Suppressor macrophage (primary cell): ENCODE measurements around the gene CDC42EP1.
A peak's percentile ranks its signal among the peaks of the same experiment; 100 is the strongest.
"Not testable (repeated sequence)": the region's sequence is repeated elsewhere in the genome, so short reads cannot be mapped to it uniquely, and the experiment has no call there.

Experiments
- DNase-seq, 4 experiments: peaks; one replicate each; pipeline ENCODE4 v3.0.0-alpha.2; 2020 to 2022
- total RNA-seq, 17 experiments: gene quantifications; one replicate each; lab custom pipeline; 2026; ENCODE audit warnings: mixed read lengths in 6 of 17, inconsistent platforms in 3 of 17; lab: John Stamatoyannopoulos, UW

The CDC42EP1 gene
- total RNA-seq: 0.33 to 7.4 (median 2.2) reads per million in 17 experiments

GRCh38 chr22:37559901-37560607 lies at the start of gene CDC42EP1:
TSS of gene CDC42EP1 (plus strand) at chr22:37560480. CDS start at chr22:37566350, 5,870 bp downstream.
- peak in 2 of 4 experiments; percentile 43 to 57 for DNase-seq

- DNase-seq: no peak
Observed at GRCh38 chr22:37511395-37512104, 48.7 kb upstream of the CDC42EP1 start.

DNA sequence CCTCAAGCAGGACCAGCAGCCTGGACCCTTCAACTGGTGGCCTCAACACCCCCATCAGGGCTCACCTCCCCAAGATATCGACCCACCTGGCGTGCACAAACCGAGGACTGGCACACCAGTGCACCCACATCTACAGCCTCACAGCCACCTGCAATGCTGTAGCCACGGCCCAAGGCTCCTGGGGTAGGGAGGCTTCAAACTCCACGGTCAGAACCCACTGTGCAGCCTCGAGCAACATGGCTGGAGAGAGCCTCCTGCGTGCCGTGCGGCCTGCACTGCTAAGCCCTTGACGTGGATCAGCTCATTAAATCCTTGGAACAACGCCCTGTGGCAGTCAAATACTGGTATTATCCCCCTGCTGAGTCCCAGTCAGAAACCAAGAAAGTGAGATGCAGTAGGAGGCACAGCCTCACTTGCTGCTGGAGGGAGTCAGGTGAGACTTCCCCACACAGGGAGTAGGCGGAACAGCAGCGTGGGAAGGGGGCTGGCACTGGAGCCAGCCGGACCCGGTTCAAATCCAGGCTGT lies 45.7 kb upstream of the CDC42EP1 start:
- DNase-seq: no peak

- DNase-seq: no peak
Observed at GRCh38 chr22:37515901-37516300, 44.4 kb upstream of the CDC42EP1 start.

GRCh38 chr22:37516456-37516855 lies 43.8 kb upstream of the CDC42EP1 start:
- no peak for DNase-seq

GRCh38 chr22:37517826-37518450 lies 42.3 kb upstream of the CDC42EP1 start:
- no peak for DNase-seq

GRCh38 chr22:37518509-37519267 lies 41.6 kb upstream of the CDC42EP1 start:
- no peak for DNase-seq

DNA sequence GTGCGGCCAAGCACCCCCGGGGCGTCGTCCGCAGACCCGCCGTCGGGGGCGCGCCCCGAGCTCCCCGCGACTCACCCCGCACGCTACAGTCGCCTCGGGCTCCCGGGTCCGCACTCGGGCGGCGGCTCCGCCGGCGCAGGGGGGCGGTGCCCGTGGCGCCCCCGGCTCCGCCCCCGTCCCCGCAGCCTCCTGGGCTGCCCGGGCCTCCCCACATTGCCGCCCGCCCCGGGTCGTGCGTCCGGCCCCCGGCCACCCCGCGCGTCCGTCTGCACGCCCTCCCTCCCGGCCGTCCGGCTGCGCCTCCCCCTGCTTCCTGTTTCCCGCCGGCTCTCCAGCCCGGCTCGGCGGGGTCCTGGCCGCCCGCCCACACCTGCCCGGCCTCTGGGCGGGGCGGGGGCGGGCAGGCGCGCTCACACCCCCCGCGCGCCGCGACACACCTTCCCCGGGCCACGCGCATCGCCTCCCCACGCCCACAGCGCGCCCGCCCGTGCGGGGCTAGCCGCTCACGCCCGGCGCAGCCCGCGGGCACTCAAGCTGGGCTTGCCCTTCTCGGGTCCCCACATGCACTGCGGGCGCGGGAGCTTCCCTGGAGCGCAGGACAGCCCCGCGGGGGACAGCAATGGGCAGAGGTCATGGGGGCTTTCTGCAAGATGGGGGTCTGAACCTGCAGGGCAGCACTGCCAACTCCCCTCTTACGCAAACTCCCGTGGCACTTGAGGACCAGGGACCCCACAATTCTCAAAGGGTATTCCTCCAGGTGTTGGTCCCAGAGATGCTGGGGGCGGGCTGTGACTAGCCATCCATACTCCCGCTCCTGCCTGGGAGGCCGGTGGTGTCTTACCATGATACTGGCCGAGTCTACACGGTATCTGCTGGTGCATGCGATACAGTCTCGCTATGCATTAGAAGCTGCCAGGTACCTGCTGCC lies 40.7 kb upstream of the CDC42EP1 start, which contains the start of gene CARD10:
Gene CARD10, minus strand, starts transcription at position 148 of the 928 bp plus-strand sequence. CDS start 215 bp downstream, outside the sequence.
- peak in 3 of 4 experiments; percentile 22 to 65 (median 45) for DNase-seq

DNA sequence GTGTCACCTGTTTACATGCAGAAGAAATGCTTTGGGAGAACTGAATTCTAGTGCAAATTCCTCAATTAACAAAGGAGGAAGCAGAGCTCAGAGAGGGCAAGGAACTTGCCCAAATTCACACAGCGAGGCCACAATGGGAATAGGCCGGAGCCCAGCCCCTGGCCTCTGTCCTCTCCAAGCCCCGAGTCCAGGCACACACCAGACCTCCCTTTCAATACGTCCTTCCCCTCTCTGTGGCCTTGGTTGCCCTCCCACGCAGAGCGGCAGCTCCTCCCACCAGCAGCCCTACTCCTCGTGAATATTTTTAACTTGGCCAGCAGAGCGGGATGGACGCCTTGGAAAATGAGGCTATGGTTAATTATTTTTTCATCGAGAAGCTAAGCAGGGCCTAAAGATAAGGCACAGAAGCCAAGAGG lies 39.5 kb upstream of the CDC42EP1 start:
- no peak for DNase-seq

GRCh38 chr22:37521236-37521739 lies 39.0 kb upstream of the CDC42EP1 start:
- no peak for DNase-seq

DNA sequence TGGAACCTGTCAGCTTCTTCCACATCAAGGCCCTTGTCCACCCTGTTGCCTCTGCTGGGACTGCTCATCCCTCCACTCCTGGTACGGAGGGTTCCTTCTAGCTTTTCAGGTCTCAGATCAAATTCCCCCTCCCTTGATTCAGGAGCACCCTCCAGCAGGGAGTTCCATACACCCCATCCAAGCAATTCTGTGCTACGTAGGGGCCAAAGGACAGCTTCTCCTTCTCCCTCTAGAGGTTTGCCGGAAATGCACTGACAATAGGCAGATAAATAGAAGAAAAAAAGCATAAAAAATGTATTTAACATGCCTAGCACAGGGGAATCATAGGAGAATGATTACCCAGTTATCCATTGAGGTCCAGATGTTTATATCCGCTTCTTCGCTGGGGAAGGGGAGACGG lies 37.8 kb upstream of the CDC42EP1 start:
- no peak for DNase-seq

DNA sequence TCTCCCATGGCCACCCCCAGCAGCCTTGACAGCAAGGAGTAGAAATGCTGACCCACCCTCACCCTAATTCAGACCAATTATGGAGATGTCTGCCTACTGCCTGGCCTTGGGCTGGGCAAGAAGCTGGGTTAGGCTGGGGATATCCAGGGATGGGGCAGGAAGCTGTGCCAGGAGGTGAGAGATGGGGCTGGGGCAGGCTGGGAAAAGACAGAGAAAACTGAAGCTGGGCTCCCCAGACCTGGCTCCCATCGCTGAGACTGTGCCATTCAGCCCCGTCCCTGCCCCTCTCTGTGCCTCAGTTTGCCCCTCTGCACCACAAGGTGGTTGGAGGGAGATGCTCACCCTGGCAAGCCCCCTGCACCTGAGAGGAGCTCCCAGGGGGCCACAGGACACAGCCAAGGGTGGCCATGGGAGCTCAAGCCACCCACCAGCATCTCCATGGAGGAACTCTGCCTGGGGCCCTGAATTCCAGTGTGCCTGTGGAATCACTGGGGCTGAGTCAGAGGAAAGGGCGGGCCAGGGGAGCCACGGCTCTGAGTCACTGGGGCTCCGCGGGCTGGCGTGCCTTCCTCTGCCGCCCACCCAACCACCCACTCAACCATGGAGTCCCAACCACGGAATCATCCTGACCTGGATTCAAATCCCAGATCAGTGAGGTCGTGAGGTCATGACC lies 35.1 kb upstream of the CDC42EP1 start:
- peak; percentile 64 to 85 (median 74) for DNase-seq

DNA sequence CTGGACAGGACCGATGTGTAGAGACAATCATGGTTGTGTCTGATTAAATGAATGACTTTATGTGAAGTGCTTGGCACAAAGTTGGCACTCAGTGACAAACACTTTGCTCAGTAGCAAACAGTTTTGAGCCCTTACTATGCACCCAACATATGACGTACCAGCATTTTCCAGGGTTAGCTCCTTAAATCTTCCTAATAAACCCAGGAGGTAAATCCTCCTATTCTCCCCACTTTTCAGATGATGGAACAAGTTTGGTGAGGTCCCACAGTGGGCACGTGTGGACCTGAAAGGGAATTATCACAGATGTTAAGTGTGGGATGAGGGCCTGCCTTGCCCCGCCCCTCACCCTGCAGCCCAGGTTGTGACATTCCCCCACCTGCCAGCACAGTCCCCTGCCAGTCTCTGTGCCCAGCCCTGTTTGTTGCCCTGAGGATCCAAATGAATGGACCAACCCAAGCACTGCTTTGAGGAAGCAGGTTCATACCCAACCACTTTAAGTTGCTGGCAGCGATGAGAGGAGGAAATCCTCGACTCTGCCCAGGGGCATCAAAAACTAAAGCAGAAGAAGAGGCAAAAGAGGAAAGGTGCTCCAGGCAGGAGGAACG lies 34.4 kb upstream of the CDC42EP1 start:
- peak in 3 of 4 experiments; percentile 20 to 30 (median 23) for DNase-seq

DNA sequence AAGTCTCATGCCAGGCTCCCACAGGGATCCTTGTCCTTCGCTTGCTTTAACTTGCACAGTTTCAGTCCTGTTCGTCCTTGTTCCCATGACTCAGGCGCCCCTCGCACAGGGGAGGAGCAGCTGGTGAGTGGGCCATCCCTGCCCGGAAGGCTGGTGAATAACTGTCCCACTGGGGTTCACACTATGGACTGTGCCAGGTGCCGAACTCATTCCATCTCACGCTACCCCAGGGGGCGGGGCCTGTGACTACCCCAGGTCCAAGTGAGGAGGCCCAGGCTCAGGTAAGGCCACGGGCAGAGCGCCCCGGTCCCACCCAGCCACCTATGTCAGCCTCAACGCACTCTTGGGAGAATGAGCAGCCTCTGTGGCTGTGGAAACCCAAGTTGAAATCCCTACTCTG lies 33.9 kb upstream of the CDC42EP1 start:
- DNase-seq: no peak

DNA sequence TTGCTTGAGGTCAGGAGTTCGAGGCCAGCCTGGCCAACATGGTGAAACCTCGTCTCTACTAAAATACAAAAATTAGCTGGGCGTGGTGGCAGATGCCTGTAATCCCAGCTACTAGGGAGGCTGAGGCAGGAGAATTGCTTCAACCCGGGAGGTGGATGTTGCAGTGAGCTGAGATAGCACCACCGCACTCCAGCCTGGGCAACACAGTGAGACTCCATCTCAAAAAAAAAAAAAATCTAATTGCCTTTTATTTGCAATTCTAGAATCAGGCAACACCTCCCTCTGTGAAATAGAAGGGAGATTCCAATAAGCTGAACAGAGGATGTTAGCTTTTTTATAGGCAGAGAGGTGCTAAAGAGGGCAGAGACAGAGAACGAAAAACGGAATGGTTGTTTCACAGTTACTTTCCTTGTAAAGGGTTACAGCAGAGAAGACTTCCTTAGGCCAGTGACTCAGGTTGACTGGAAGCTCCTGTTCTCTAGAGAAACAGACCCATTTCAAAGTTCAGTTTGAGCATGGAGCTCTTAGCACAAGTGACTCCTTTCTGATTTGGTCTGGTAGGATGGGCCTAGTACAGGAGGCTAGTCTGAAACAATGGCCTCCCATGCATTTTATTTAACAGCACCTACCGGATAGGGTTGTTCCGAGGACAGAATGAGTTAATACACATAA lies 33.1 kb upstream of the CDC42EP1 start:
- DNase-seq: not testable (repeated sequence)

DNA sequence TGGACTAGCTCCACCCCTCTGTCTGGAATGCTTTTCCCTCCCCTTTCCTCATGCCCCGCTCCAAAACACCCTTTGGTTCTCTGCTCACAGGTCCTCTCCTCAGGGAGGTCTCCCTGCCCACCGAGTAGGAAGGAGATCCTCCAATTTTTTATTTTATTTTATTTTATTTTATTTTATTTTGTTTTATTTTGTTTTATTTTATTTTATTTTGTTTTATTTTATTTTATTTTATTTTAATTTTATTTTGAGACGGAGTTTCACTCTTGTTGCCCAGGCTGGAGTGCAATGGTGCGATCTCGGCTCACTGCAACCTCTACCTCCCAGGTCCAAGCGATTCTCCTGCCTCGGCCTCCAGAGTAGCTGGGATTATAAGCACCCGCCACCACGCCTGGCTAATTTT lies 32.3 kb upstream of the CDC42EP1 start:
- not testable (repeated sequence) for DNase-seq

- peak; percentile 24 to 56 (median 52) for DNase-seq
Observed at GRCh38 chr22:37529652-37530345, 30.5 kb upstream of the CDC42EP1 start.

DNA sequence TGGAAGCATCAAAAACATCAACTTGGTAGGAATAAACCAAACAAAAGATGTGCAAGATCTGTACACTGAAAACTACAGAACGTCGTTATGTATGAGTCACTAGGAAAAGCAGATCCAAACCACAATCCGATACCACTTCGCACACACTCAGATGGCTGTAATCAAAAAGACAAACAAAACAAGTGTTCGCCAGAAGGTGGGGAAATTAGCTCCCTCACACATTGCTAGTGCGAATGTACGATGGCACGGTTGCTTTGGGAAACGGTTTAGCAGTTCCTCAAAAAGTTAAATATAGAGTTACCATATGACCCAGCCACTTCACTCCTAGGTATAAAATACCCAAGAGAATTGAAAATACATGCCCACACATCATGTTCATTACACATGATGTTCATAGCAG lies 26.3 kb upstream of the CDC42EP1 start:
- peak; percentile 63 to 85 (median 74) for DNase-seq

- no peak for DNase-seq
Observed at GRCh38 chr22:37534445-37534844, 25.8 kb upstream of the CDC42EP1 start.
